Activated CD4-positive, alpha-beta T cell treated with anti-CD3 and anti-CD28 coated beads, Interleukin-2, amount 50 U/mL, for 1 hour (primary cell): ENCODE data around the gene PPP1R15B.

ENCODE experiments used
- DNase-seq: peaks from one replicate; pipeline ENCODE4 v3.0.0-alpha.2; 2020

PPP1R15B gene

GRCh38 chr1:204419064-204419403, 7.4 kb upstream of the PPP1R15B start:
- no peak for DNase-seq

GRCh38 chr1:204418174-204419063, 6.8 kb upstream of the PPP1R15B start:
- no peak for DNase-seq

- peak; percentile 11 for DNase-seq
These were observed 5.7 kb upstream of the PPP1R15B start for GRCh38 chr1:204417074-204417997.

GRCh38 chr1:204416589-204417073, 5.0 kb upstream of the PPP1R15B start:
- DNase-seq = no peak

- no peak for DNase-seq
These were observed 3.7 kb upstream of the PPP1R15B start for GRCh38 chr1:204415351-204415750.

- DNase-seq = no peak
These were observed 2.4 kb upstream of the PPP1R15B start for GRCh38 chr1:204414016-204414415.

- DNase-seq = no peak
These were observed 1.5 kb upstream of the PPP1R15B start for GRCh38 chr1:204413170-204413535.

- DNase-seq = peak; percentile 7
These were observed 748 bp downstream of the PPP1R15B start for GRCh38 chr1:204410688-204411450.

GRCh38 chr1:204409836-204410687, 1.6 kb downstream of the PPP1R15B start:
- DNase-seq = peak; percentile 8

- DNase-seq = no peak
These were observed 2.5 kb downstream of the PPP1R15B start for GRCh38 chr1:204409123-204409522.

GRCh38 chr1:204408602-204409001, 3.0 kb downstream of the PPP1R15B start:
- no peak for DNase-seq

- DNase-seq = peak; percentile 33
These were observed 3.5 kb downstream of the PPP1R15B start for GRCh38 chr1:204408074-204408507.

GRCh38 chr1:204407295-204407971, 4.2 kb downstream of the PPP1R15B start:
- no peak for DNase-seq

GRCh38 chr1:204406621-204407020, 5.0 kb downstream of the PPP1R15B start:
- no peak for DNase-seq

GRCh38 chr1:204405988-204406387, 5.6 kb downstream of the PPP1R15B start:
- DNase-seq = no peak

GRCh38 chr1:204404629-204405028, 7.0 kb downstream of the PPP1R15B start:
- no peak for DNase-seq

GRCh38 chr1:204402391-204402790, 9.2 kb downstream of the PPP1R15B start:
- DNase-seq = no peak

GRCh38 chr1:204401730-204402129, 9.9 kb downstream of the PPP1R15B start:
- DNase-seq = no peak

- no peak for DNase-seq
These were observed 10.6 kb downstream of the PPP1R15B start for GRCh38 chr1:204400882-204401510.
